ENCODE results near the gene OR13F1.

DNA sequence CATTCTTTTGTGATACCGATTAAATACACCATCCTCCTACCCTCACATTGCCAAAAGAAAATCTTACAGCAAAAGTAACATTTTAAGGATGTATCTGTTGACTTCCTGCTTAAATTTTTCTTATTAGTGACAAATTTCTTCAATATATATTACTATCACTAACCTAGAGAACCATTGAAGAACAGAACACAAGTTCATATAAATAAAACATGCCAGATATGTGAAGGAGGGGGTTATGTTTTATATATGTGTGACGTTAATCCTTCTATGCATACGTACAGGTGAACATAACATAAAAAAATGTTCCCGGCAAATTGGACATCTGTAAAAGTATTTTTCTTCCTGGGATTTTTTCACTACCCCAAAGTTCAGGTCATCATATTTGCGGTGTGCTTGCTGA lies at the start of gene OR13F1:
- TF ChIP-seq SP1 (IDR thresholded peaks at IDR 0.05) (no peak), ELF4 (IDR thresholded peaks at IDR 0.05) (no peak), HDGF (IDR thresholded peaks at IDR 0.05; ENCODE audit: borderline replicate concordance) (no peak), FOXA1 (IDR thresholded peaks at IDR 0.05) (no peak), TARDBP (IDR thresholded peaks at IDR 0.05) (no peak), NFRKB (IDR thresholded peaks at IDR 0.05) (no peak), SUZ12 (IDR thresholded peaks at IDR 0.05) (no peak), L3MBTL2 (conservative IDR thresholded peaks at IDR 0.05) (no peak), ARNT (IDR thresholded peaks at IDR 0.05) (no peak), ZNF384 (IDR thresholded peaks at IDR 0.05) (no peak), FOXK2 (IDR thresholded peaks at IDR 0.05) (no peak), FOXM1 (IDR thresholded peaks at IDR 0.05; ENCODE audit: borderline replicate concordance) (no peak), CTBP1 (IDR thresholded peaks at IDR 0.05; ENCODE audit: borderline replicate concordance) (no peak)
- TF ChIP-seq, protein P1, sequence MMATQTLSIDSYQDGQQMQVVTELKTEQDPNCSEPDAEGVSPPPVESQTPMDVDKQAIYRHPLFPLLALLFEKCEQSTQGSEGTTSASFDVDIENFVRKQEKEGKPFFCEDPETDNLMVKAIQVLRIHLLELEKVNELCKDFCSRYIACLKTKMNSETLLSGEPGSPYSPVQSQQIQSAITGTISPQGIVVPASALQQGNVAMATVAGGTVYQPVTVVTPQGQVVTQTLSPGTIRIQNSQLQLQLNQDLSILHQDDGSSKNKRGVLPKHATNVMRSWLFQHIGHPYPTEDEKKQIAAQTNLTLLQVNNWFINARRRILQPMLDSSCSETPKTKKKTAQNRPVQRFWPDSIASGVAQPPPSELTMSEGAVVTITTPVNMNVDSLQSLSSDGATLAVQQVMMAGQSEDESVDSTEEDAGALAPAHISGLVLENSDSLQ (IDR thresholded peaks at IDR 0.05), result no peak
